NB4 (cell line): Measurements from ENCODE around the gene MAP3K14.

ENCODE experiments used
- DNase-seq: peaks from one replicate; pipeline ENCODE4 v3.0.0; 2010; ENCODE audit warnings: low read depth
- H3K4me3 ChIP-seq: one replicate; pipeline ENCODE4 v1.5.1; 2011; ENCODE audit warnings: mild to moderate bottlenecking, low read depth, low read length, moderate library complexity
- MAX ChIP-seq: IDR thresholded peaks from 2 replicates; pipeline ENCODE4 v1.6.1; 2011; ENCODE audit warnings: low read depth, low read length
- MYC ChIP-seq: IDR thresholded peaks from 2 replicates; pipeline ENCODE4 v1.6.1; 2011; ENCODE audit warnings: low read depth, low read length
- POLR2A ChIP-seq: IDR thresholded peaks from 2 replicates; pipeline ENCODE4 v1.6.1; 2011; ENCODE audit warnings: mild to moderate bottlenecking; ENCODE audit not compliant: insufficient read length; ENCODE audit errors: extremely low read depth
- TF ChIP-seq, protein P1 (sequence below): IDR thresholded peaks from one replicate; pipeline ENCODE4 v1.5.1; 2012; ENCODE audit warnings: low read depth, low read length

Gene MAP3K14

DNA sequence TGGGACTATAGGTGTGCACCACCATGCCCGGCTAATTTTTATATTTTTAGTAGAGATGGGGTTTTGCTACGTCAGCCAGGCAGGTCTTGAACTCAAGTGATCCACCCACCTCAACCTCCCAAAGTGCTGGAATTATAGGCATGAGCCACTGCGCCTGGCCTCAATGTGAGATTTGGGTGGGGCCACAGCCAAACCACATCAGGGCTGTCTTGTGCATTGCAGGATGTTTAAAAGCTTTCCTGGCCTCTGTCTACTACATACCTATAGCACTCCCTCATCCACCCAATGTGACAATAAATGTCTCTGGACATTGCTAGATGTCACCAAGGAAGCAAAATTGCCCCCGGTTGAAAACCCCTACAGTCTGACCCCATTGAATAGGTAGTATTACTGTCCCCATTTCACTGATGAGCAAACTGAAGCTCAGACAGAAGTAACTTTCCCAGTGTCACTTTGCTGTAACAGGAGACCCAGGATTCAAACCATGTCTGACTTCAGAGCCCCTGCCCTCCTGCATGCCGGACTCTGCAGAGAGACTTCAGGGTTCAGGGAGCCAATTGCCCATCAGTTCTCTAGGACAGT is 3.6 kb upstream of the MAP3K14 start:
- no peak for TF ChIP-seq MAX
- no peak for TF ChIP-seq POLR2A
- TF ChIP-seq, protein P1, sequence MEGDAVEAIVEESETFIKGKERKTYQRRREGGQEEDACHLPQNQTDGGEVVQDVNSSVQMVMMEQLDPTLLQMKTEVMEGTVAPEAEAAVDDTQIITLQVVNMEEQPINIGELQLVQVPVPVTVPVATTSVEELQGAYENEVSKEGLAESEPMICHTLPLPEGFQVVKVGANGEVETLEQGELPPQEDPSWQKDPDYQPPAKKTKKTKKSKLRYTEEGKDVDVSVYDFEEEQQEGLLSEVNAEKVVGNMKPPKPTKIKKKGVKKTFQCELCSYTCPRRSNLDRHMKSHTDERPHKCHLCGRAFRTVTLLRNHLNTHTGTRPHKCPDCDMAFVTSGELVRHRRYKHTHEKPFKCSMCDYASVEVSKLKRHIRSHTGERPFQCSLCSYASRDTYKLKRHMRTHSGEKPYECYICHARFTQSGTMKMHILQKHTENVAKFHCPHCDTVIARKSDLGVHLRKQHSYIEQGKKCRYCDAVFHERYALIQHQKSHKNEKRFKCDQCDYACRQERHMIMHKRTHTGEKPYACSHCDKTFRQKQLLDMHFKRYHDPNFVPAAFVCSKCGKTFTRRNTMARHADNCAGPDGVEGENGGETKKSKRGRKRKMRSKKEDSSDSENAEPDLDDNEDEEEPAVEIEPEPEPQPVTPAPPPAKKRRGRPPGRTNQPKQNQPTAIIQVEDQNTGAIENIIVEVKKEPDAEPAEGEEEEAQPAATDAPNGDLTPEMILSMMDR = no peak
- TF ChIP-seq MYC = no peak
- DNase-seq = no peak
- no peak overlapping the region for H3K4me3 ChIP-seq

- H3K4me3 ChIP-seq = no peak overlapping the region
- DNase-seq = peak; percentile 35
- TF ChIP-seq, protein P1 = no peak
- TF ChIP-seq MYC (no peak), MAX (no peak), POLR2A (no peak)
These were observed 2.5 kb upstream of the MAP3K14 start for GRCh38 chr17:45319239-45319703.

DNA sequence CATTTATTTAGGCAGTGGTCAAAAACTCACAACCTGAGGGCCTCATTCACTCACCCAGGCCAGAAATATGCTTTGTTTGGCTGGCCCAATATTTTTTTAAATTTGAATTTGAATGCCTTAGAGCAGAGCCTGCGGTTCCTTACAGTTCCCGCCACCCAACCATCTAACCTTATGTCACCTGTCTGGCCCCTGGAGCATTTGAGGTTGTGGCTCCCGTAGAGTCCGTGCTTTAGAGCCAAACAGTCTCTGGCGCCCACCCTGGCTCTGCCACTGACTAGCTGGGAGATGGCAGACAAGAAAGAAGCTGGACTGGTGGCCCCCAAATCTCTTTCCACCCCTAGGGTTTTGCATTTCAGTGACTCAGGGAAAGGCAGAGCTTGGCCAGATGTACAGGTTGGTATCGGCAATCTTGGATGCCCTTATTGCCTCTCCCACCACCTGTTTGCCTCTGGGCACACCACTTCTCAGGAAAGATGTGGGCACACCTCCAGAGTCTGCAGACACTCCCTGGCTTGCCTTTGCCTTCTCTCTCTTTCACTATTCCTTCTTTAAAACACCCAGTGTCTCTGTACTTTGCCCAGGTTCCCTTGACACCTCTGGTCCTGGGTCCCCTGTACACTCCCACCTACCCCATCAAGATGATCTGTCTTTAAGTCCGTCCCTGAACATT is 1.9 kb upstream of the MAP3K14 start:
- no peak for DNase-seq
- no peak overlapping the region for H3K4me3 ChIP-seq

GRCh38 chr17:45317111-45317928 is 500 bp upstream of the MAP3K14 start:
- peak; percentile 55 for TF ChIP-seq POLR2A
- peak; percentile 86 for TF ChIP-seq MYC
- TF ChIP-seq, protein P1 = no peak
- TF ChIP-seq MAX = peak; percentile 91
- peak; percentile 100 for DNase-seq
- H3K4me3 ChIP-seq = peak overlapping the region; percentile 64

More for the DNA sequence above, 1.9 kb upstream of the MAP3K14 start:
- TF ChIP-seq POLR2A = no peak
- no peak for TF ChIP-seq MYC
- no peak for TF ChIP-seq MAX
- TF ChIP-seq, protein P1 = no peak

DNA sequence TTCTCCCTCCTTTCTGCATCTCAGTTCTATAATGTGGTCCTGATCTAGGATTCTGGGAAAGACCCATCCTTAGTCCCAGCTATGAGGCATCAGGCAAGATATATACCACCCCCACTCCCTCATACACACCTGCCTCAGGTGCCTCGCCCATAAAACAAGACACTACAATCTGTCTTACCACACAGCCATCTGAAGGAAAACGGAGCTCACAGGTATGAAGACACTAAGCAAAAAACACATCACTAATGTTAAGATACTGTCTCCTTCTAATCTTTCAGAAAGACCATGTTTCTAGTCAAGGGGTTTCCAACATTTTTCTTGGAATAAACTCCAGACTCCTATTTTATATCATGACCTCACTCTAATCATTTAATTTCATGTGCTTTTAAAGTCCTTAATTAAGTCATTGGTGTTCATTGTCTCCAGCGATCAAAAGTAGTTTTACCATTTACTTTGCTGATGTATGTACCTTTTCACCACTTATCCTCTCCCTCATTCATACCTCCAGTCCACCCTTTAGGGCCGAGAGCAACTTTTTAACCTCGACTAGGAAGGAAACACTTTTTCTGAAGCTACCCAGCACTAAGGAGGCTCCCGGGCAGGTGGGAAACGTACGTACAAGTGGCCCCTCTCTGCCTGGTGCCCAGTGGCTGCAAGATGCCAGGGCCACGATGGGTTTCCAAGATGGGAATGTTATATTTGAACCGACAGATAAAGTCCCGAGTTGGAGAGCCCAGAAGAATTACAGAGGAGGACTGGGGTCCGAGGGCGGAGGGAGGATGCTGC is 979 bp downstream of the MAP3K14 start:
- TF ChIP-seq MAX (no peak), MYC (no peak), POLR2A (no peak)
- TF ChIP-seq, protein P1 = no peak
- peak overlapping the region; percentile 66 for H3K4me3 ChIP-seq
- no peak for DNase-seq
